H1 (cell line): ENCODE results near the gene IFIT2. TPM values are rescaled to one million over a fixed set of nuclear protein-coding genes. Genes with fewer than 3 reads are reported as not detected.

Experiments
- CTCF ChIA-PET: fragments of 300-600 bp; sonication (Branson Sonifier 250); formaldehyde crosslinking; loops from one replicate; lab custom pipeline; 2021; ENCODE audit not compliant: partially characterized antibody; lab: Charles Lee
- POLR2A ChIA-PET: fragments of 300-600 bp; sonication (Branson Sonifier 250); formaldehyde crosslinking; loops from one replicate; lab custom pipeline; 2021; ENCODE audit warnings: inconsistent platforms; ENCODE audit not compliant: partially characterized antibody; lab: Charles Lee
- DNase-seq, 2 experiments: peaks; one replicate each; pipeline versions ENCODE4 v3.0.0 to v3.0.0-alpha.2; 2010 to 2022; ENCODE audit warnings: low spot score in 2 of 2, low read depth in 1 of 2, mixed read lengths in 1 of 2
- FAIRE-seq: peaks from 2 replicates; lab custom pipeline; 2011; peaks lifted over from hg19 to GRCh38; lab: Jason Lieb, UNC
- H2AFZ ChIP-seq: 2 replicates; pipeline ENCODE4 v1.8.1; 2012; ENCODE audit warnings: low read length, inconsistent platforms
- H2AK5ac ChIP-seq: 2 replicates; pipeline ENCODE4 v1.6.1; 2013; ENCODE audit warnings: low read depth, low read length
- H2BK120ac ChIP-seq: replicated peaks from 2 replicates; pipeline ENCODE3; 2013; ENCODE audit warnings: low read depth, low read length, inconsistent platforms
- H2BK12ac ChIP-seq: 2 replicates; pipeline ENCODE4 v1.6.1; 2013; ENCODE audit warnings: low read depth, low read length
- H2BK15ac ChIP-seq: 2 replicates; pipeline ENCODE4 v1.6.1; 2013; ENCODE audit warnings: low read length
- H2BK20ac ChIP-seq: 2 replicates; pipeline ENCODE4 v1.6.1; 2013; ENCODE audit warnings: low read length
- H2BK5ac ChIP-seq: 2 replicates; pipeline ENCODE4 v1.6.1; 2013; ENCODE audit warnings: low read depth, low read length
- H3K14ac ChIP-seq: 2 replicates; pipeline ENCODE4 v1.6.1; 2013; ENCODE audit warnings: inconsistent platforms; ENCODE audit not compliant: insufficient read length
- H3K18ac ChIP-seq: 2 replicates; pipeline ENCODE4 v1.6.1; 2013; ENCODE audit warnings: low read length; ENCODE audit errors: extremely low read depth
- H3K23ac ChIP-seq: 2 replicates; pipeline ENCODE4 v1.6.1; 2013; ENCODE audit warnings: inconsistent platforms; ENCODE audit not compliant: insufficient read length
- H3K23me2 ChIP-seq: 2 replicates; pipeline ENCODE4 v1.6.1; 2013; ENCODE audit warnings: low read depth, low read length
- H3K27ac ChIP-seq: 2 replicates; pipeline ENCODE4 v1.6.1; 2011; ENCODE audit warnings: low read depth, low read length, inconsistent platforms
- H3K27me3 ChIP-seq, 4 experiments: replicated peaks in 1 of 4; 1 replicate in 1 of 4; 2 replicates in 3 of 4; pipeline versions ENCODE4 v1.6.1 to v1.8.1; 2011 to 2013; ENCODE audit warnings: low read length in 3 of 4, mild to moderate bottlenecking in 3 of 4, inconsistent platforms in 2 of 4, mixed read lengths in 2 of 4, moderate library complexity in 1 of 4; ENCODE audit not compliant: control insufficient read depth in 3 of 4, insufficient read depth in 3 of 4; ENCODE audit errors: extremely low read depth in 1 of 4
- H3K36me3 ChIP-seq, 4 experiments: 2 replicates each; pipeline versions ENCODE4 v1.6.1 to v1.8.1; 2011 to 2013; ENCODE audit warnings: mild to moderate bottlenecking in 4 of 4, low read length in 3 of 4, moderate library complexity in 2 of 4, control low read depth in 1 of 4, inconsistent platforms in 1 of 4; ENCODE audit not compliant: insufficient read depth in 4 of 4, control insufficient read depth in 2 of 4
- H3K4ac ChIP-seq: replicated peaks from 2 replicates; pipeline ENCODE3; 2013; ENCODE audit warnings: low read length, low read depth, mixed read lengths, inconsistent platforms; ENCODE audit not compliant: insufficient read length
- H3K4me1 ChIP-seq, 4 experiments: replicated peaks in 1 of 4; 1 replicate in 1 of 4; 2 replicates in 3 of 4; pipeline versions ENCODE4 v1.6.1 to v1.8.1; 2011 to 2013; ENCODE audit warnings: low read length in 3 of 4, inconsistent platforms in 2 of 4, mixed read lengths in 1 of 4; ENCODE audit not compliant: insufficient read depth in 4 of 4, control insufficient read depth in 3 of 4
- H3K4me2 ChIP-seq, 2 experiments: 2 replicates each; pipeline versions ENCODE4 v1.6.1 to v1.8.1; 2011 to 2013; ENCODE audit warnings: low read depth in 2 of 2, low read length in 2 of 2, control low read depth in 1 of 2, inconsistent platforms in 1 of 2, mild to moderate bottlenecking in 1 of 2; ENCODE audit not compliant: insufficient read depth in 1 of 2
- H3K4me3 ChIP-seq, 4 experiments: fragments of 200-600, 300-600 bp in 1 of 4; sonication (generic), shearing (Covaris generic), sonication (Bioruptor Twin) in 1 of 4; 2 replicates each; pipeline versions ENCODE4 v1.5.1 to v1.8.1; 2011 to 2016; ENCODE audit warnings: low read length in 4 of 4, low read depth in 3 of 4, control low read depth in 2 of 4, inconsistent platforms in 2 of 4, mild to moderate bottlenecking in 2 of 4, mixed read lengths in 1 of 4, moderate library complexity in 1 of 4; ENCODE audit not compliant: insufficient read depth in 2 of 4; ENCODE audit errors: extremely low read depth in 1 of 4
- H3K56ac ChIP-seq: replicated peaks from 2 replicates; pipeline ENCODE3; 2013; ENCODE audit warnings: low read depth, mild to moderate bottlenecking, mixed read lengths, low read length, inconsistent platforms; ENCODE audit not compliant: insufficient read length
- H3K79me1 ChIP-seq: 2 replicates; pipeline ENCODE4 v1.6.1; 2013; ENCODE audit warnings: low read depth, low read length, control low read depth
- H3K79me2 ChIP-seq, 2 experiments: 2 replicates each; pipeline versions ENCODE4 v1.6.1 to v1.8.1; 2012 to 2013; ENCODE audit warnings: low read length in 2 of 2, mild to moderate bottlenecking in 2 of 2, inconsistent platforms in 1 of 2; ENCODE audit not compliant: insufficient read depth in 2 of 2, control insufficient read depth in 1 of 2
- H3K9ac ChIP-seq, 4 experiments: replicated peaks in 1 of 4; 1 replicate in 1 of 4; 2 replicates in 3 of 4; pipeline versions ENCODE4 v1.6.1 to v1.8.1; 2011 to 2013; ENCODE audit warnings: low read depth in 3 of 4, low read length in 3 of 4, control low read depth in 2 of 4, mild to moderate bottlenecking in 2 of 4, moderate library complexity in 2 of 4, inconsistent platforms in 1 of 4; ENCODE audit errors: extremely low read depth in 1 of 4
- H3K9me3 ChIP-seq, 2 experiments: 2 replicates each; pipeline versions ENCODE4 v1.6.1 to v1.8.1; 2012 to 2013; ENCODE audit warnings: mild to moderate bottlenecking in 2 of 2, moderate library complexity in 2 of 2, control low read depth in 1 of 2, inconsistent platforms in 1 of 2, low read depth in 1 of 2, low read length in 1 of 2, mixed read lengths in 1 of 2; ENCODE audit not compliant: insufficient read depth in 2 of 2
- H4K20me1 ChIP-seq, 2 experiments: replicated peaks in 1 of 2; 2 replicates each; pipeline versions ENCODE3 to v1.8.1; 2011 to 2013; ENCODE audit warnings: inconsistent platforms in 2 of 2, low read length in 2 of 2, mild to moderate bottlenecking in 1 of 2; ENCODE audit not compliant: insufficient read depth in 2 of 2, control insufficient read depth in 1 of 2
- H4K5ac ChIP-seq: 2 replicates; pipeline ENCODE4 v1.6.1; 2013; ENCODE audit warnings: low read length, low read depth, mixed read lengths, inconsistent platforms; ENCODE audit not compliant: insufficient read length
- H4K8ac ChIP-seq: 2 replicates; pipeline ENCODE4 v1.8.0; 2013; ENCODE audit warnings: mild to moderate bottlenecking, moderate library complexity, low read length, inconsistent platforms; ENCODE audit not compliant: insufficient read depth; ENCODE audit errors: extremely low read depth
- H4K91ac ChIP-seq: replicated peaks from 2 replicates; pipeline ENCODE3; 2013; ENCODE audit warnings: low read length, mixed read lengths, inconsistent platforms; ENCODE audit not compliant: insufficient read length
- CBX5 ChIP-seq: fragments of 300-800, 300-1000 bp; sonication (generic); IDR thresholded peaks from 2 replicates; pipeline ENCODE4 v1.7.1; 2016; ENCODE audit warnings: antibody characterized with exemption, low read length, low read depth
- HDAC2 ChIP-seq, 2 experiments: fragments of 300-600 bp in 1 of 2; sonication (generic) in 1 of 2; IDR thresholded peaks; 2 replicates each; pipeline ENCODE4 v1.6.1; 2011 to 2012; ENCODE audit warnings: low read depth in 2 of 2, low read length in 2 of 2, mild to moderate bottlenecking in 2 of 2, moderate library complexity in 2 of 2, borderline replicate concordance in 1 of 2, inconsistent platforms in 1 of 2
- KDM5A ChIP-seq: fragments of 200-600 bp; IDR thresholded peaks from 2 replicates; pipeline ENCODE4 v1.7.1; 2012; ENCODE audit warnings: mild to moderate bottlenecking, low read length, inconsistent platforms, mixed read lengths
- RAD21 ChIP-seq, 2 experiments: IDR thresholded peaks in 1 of 2; conservative IDR thresholded peaks in 1 of 2; 2 replicates each; pipeline ENCODE4 v1.6.1; 2011; ENCODE audit warnings: low read depth in 2 of 2, low read length in 2 of 2, improper control_type of control experiment in 1 of 2, inconsistent platforms in 1 of 2, mild to moderate bottlenecking in 1 of 2, moderate library complexity in 1 of 2
- TAF1 ChIP-seq: IDR thresholded peaks from 2 replicates; pipeline ENCODE4 v1.6.1; 2011; ENCODE audit warnings: mild to moderate bottlenecking, low read depth, low read length
- TBP ChIP-seq: IDR thresholded peaks from 2 replicates; pipeline ENCODE4 v1.6.1; 2011; ENCODE audit warnings: low read depth, low read length, improper control_type of control experiment
- WGBS, 2 experiments: shearing (Covaris generic) in 1 of 2; methylation state at CpG; one replicate each; pipeline versions ENCODE4 v1.1.6 to v1.1.7; 2013 to 2015; ENCODE audit warnings: low lambda C conversion rate in 2 of 2, mixed read lengths in 2 of 2, inconsistent platforms in 1 of 2, low coverage in 1 of 2, missing lambda C conversion rate in 1 of 2; ENCODE audit not compliant: insufficient replicate concordance in 2 of 2, insufficient coverage in 1 of 2, insufficient read length in 1 of 2; ENCODE audit errors: extremely low coverage in 1 of 2, missing lambda C conversion rate in 1 of 2; 5-methylcytosine and 5-hydroxymethylcytosine counted together
- polyA plus RNA-seq, 7 experiments: library from polyadenylated mRNA; depleted of rRNA in 3 of 7; stranded (reverse) in 5 of 7; unstranded in 2 of 7; fragments of >200 nt in 5 of 7; fragments of 200-250 nt in 2 of 7; gene quantifications; 1 replicate in 5 of 7; 2 replicates in 1 of 7; 4 replicates in 1 of 7; pipeline versions ENCODE4 v1.2.1 to v1.2.3, GENCODE V29; 2011 to 2013; ENCODE audit warnings: missing spikeins in 2 of 7, mixed read lengths in 2 of 7
- total RNA-seq: library from RNA; stranded (reverse); fragmentation: NEBNext Ultra II Directional; extraction: Animal tissue kit (Norgen Biotek cat#: 25700); gene quantifications from 2 replicates; pipeline ENCODE4 v1.2.1, GENCODE V29; 2021

IFIT2 gene
- total and polyA plus RNA-seq, 2 of the 8 experiments (the other 6 are each of a cell fraction or from before 2014, with no cell fraction given) = 0.03 to 0.35 TPM

DNA sequence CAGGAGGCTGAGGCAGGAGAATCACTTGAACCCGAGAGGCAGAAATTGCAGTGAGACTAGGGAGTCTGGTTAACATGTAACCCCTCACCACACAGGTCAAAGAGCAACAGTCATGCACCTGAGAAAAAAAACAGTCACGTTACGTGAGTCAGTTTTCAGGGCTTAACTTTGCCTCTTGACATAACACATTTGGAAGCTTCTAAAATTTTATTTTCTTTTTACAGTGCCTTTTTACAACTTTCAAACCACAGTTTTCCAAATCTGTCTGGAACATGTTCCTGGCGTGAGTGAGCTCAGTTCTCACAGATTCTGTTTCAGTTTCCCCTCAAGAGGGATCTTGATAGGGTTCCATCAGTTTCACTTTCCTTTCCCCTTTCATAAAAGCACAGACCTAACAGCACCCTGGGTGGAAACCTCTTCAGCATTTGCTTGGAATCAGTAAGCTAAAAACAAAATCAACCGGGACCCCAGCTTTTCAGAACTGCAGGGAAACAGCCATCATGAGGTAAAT, 30.3 kb downstream of the IFIT2 start:
- no peak overlapping the region for H3K14ac ChIP-seq
- H2BK12ac ChIP-seq = 0 out of 2 replicates have a peak overlapping the region, but pooled peaks have one; percentile 51
- H3K4me1 ChIP-seq = peaks cover 8 to 26% (median 9%) of the 10 kb centered on the region in 4 experiments; a peak in 6 of 7 replicates
- no peak overlapping the region for H3K56ac ChIP-seq
- no peak overlapping the region for H2BK15ac ChIP-seq
- FAIRE-seq = no peak
- H3K27me3 ChIP-seq = no peaks in the 10 kb centered on the region
- H3K4ac ChIP-seq = no peak overlapping the region
- ChIA-PET CTCF (interaction anchor here (0.9 to 1.1 kb wide), 4 partner anchors 9 to 61 kb away, joined by 3 to 4 read pairs (median 3); no protein-coding TSS in a partner anchor), POLR2A (no interaction called here)
- no peaks in the 10 kb centered on the region for H3K36me3 ChIP-seq
- H3K4me3 ChIP-seq = no peak overlapping the region
- no peak overlapping the region for H4K8ac ChIP-seq
- H2BK20ac ChIP-seq = peak overlapping the region; percentile 93
- peak overlapping the region; percentile 18; the same call in 1 of the 2 replicates for H2BK5ac ChIP-seq
- no peak overlapping the region for H3K4me2 ChIP-seq
- DNase-seq = no peak
- no peak overlapping the region for H2AK5ac ChIP-seq
- no peak overlapping the region for H2BK120ac ChIP-seq
- WGBS, 2 experiments = 75% methylated on average over 5 of the region's 5 CpGs; no CpG with 5 or more reads in 1 of the 2 experiments
- no peaks in the 10 kb centered on the region for H3K9me3 ChIP-seq
- no peaks in the 10 kb centered on the region for H3K79me2 ChIP-seq
- peak overlapping the region; percentile 87; the same call in 1 of the 2 replicates for H2AFZ ChIP-seq
- H3K79me1 ChIP-seq = no peaks in the 10 kb centered on the region
- H3K9ac ChIP-seq = peak overlapping the region in 1 of 4 experiments; percentile 44; a peak in 1 of 7 replicates
- TF ChIP-seq RAD21 (IDR thresholded peaks at IDR 0.05 in 1 of 2, conservative IDR thresholded peaks at IDR 0.05 in 1 of 2; ENCODE audit: low read depth in 2 of 2, low read length in 2 of 2) (no peak), CBX5 (no peak), TAF1 (no peak), HDAC2 (IDR thresholded peaks at IDR 0.05; ENCODE audit: borderline replicate concordance in 1 of 2, low read depth in 2 of 2, low read length in 2 of 2) (no peak), KDM5A (no peak), TBP (no peak)
- TF ChIP-seq, all 59 proteins: peak for 0
- Histone ChIP-seq H3K23me2 (0 out of 2 replicates have a peak, but pooled peaks cover 3% of the 10 kb centered on the region), H3K23ac (no peak overlapping the region), H3K27ac (no peak overlapping the region), H4K20me1 (no peaks in the 10 kb centered on the region), H3K18ac (no peak overlapping the region), H4K5ac (no peak overlapping the region), H4K91ac (no peak overlapping the region)
